ENCODE measurements around the gene MBD6. TPM values are rescaled to one million over a fixed set of nuclear protein-coding genes. Genes with fewer than 3 reads are reported as not detected.

Gene MBD6
- total and polyA plus RNA-seq, 2 of the 13 experiments (the other 11 are each of a cell fraction or from before 2014, with no cell fraction given), result 4.1 to 5.9 TPM

DNA sequence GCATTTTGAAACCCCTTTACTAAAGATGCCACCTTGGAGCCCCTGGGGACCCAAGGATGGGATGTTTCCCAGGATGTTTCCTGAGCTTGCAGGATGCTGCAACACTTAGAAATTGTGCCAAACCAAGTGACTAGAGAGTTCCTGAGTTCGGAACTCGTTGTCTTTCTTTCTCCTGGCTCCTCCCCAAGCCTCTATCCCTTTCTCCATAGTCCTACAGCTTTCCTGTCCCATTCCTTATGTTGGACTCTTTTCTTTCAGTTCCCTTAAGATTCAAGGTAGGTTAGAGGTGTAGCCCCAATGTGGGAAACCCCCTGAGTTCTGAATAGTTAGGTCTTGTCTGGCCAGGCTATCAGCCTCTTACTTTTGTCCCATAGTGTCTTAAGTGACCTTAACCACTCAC is 25.9 kb downstream of the MBD6 start (continued):
- TF ChIP-seq, protein P1, sequence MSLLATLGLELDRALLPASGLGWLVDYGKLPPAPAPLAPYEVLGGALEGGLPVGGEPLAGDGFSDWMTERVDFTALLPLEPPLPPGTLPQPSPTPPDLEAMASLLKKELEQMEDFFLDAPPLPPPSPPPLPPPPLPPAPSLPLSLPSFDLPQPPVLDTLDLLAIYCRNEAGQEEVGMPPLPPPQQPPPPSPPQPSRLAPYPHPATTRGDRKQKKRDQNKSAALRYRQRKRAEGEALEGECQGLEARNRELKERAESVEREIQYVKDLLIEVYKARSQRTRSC (CRISPR knock-in tag; IDR thresholded peaks at IDR 0.05; ENCODE audit: low read depth), result no peak
- no peak for TF ChIP-seq EED (CRISPR knock-in tag; IDR thresholded peaks at IDR 0.05)
- TF ChIP-seq, protein P2, sequence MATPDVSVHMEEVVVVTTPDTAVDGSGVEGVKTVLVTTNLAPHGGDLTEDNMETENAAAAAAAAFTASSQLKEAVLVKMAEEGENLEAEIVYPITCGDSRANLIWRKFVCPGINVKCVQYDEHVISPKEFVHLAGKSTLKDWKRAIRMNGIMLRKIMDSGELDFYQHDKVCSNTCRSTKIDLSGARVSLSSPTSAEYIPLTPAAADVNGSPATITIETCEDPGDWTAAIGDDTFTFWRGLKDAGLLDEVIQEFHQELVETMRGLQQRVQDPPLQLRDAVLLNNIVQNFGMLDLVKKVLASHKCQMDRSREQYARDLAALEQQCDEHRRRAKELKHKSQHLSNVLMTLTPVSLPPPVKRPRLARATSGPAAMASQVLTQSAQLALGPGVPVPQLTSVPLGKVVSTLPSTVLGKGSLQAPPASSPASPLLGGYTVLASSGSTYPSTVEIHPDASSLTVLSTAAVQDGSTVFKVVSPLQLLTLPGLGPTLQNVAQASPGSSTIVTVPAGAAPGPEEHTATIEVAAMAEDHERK (CRISPR knock-in tag; IDR thresholded peaks at IDR 0.05; ENCODE audit: low read depth), result no peak
- no peak for TF ChIP-seq SP140L (CRISPR knock-in tag; IDR thresholded peaks at IDR 0.05; ENCODE audit: borderline replicate concordance)
- TF ChIP-seq NCOA5 (CRISPR knock-in tag; IDR thresholded peaks at IDR 0.05), result no peak
- no peak for TF ChIP-seq ZNF350 (CRISPR knock-in tag; IDR thresholded peaks at IDR 0.05; ENCODE audit: borderline replicate concordance, low read depth)
- no peak for TF ChIP-seq PHF21A (CRISPR knock-in tag; IDR thresholded peaks at IDR 0.05)
- TF ChIP-seq, protein P3, sequence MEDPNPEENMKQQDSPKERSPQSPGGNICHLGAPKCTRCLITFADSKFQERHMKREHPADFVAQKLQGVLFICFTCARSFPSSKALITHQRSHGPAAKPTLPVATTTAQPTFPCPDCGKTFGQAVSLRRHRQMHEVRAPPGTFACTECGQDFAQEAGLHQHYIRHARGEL (CRISPR knock-in tag; IDR thresholded peaks at IDR 0.05), result no peak
- no peak for TF ChIP-seq REPIN1 (CRISPR knock-in tag; IDR thresholded peaks at IDR 0.05; ENCODE audit: borderline replicate concordance, low read depth)
- no peak for TF ChIP-seq BHLHE40 (IDR thresholded peaks at IDR 0.05; ENCODE audit: low read length)
- TF ChIP-seq ZKSCAN8 (CRISPR knock-in tag; IDR thresholded peaks at IDR 0.05; ENCODE audit: borderline replicate concordance), result no peak

Data from HepG2 (cell line).